Muscle of back (tissue), 13 donors: ENCODE results near the gene SV2A. TPM values are rescaled to one million over a fixed set of nuclear protein-coding genes. Genes with fewer than 3 reads are reported as not detected.
"Not testable (repeated sequence)": the region's sequence is repeated elsewhere in the genome, so short reads cannot be mapped to it uniquely, and the experiment has no call there.

Experiments used
- DNase-seq, 3 donors: peaks; one replicate each; pipeline versions ENCODE4 v3.0.0 to v3.0.0-alpha.2; 2013
- long read RNA-seq, 9 donors: transcript quantifications; one replicate each; lab custom pipeline, GENCODE V29; 2026
- polyA plus RNA-seq, 10 donors: library from polyadenylated mRNA; unstranded; fragments of 120-200 nt; gene quantifications; one replicate each; pipeline ENCODE4 v1.2.1, GENCODE V29; 2013; ENCODE audit not compliant: insufficient read length in 10 of 10

The SV2A gene, protein sequence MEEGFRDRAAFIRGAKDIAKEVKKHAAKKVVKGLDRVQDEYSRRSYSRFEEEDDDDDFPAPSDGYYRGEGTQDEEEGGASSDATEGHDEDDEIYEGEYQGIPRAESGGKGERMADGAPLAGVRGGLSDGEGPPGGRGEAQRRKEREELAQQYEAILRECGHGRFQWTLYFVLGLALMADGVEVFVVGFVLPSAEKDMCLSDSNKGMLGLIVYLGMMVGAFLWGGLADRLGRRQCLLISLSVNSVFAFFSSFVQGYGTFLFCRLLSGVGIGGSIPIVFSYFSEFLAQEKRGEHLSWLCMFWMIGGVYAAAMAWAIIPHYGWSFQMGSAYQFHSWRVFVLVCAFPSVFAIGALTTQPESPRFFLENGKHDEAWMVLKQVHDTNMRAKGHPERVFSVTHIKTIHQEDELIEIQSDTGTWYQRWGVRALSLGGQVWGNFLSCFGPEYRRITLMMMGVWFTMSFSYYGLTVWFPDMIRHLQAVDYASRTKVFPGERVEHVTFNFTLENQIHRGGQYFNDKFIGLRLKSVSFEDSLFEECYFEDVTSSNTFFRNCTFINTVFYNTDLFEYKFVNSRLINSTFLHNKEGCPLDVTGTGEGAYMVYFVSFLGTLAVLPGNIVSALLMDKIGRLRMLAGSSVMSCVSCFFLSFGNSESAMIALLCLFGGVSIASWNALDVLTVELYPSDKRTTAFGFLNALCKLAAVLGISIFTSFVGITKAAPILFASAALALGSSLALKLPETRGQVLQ
- polyA plus RNA-seq: 1 to 10 TPM; 3.0 to 5.6 (median 3.6) TPM
- long read RNA-seq, donor 1: 0 reads
- long read RNA-seq, donor 2: 0 reads
- long read RNA-seq, donor 3: 0 reads
- long read RNA-seq, donor 4: 0 reads
- long read RNA-seq, donor 5: 0 reads
- long read RNA-seq, donor 6: 0 reads
- long read RNA-seq, donor 7: 0 reads
- long read RNA-seq, donor 8, full-length matches to known transcripts: 1 of 1 reads
- long read RNA-seq, donor 8, partial matches to known transcripts: 0 of 1 reads
- long read RNA-seq, donor 8, other reads (novel, unspliced or antisense): 0 of 1 reads
- long read RNA-seq, donor 9: 0 reads

DNA sequence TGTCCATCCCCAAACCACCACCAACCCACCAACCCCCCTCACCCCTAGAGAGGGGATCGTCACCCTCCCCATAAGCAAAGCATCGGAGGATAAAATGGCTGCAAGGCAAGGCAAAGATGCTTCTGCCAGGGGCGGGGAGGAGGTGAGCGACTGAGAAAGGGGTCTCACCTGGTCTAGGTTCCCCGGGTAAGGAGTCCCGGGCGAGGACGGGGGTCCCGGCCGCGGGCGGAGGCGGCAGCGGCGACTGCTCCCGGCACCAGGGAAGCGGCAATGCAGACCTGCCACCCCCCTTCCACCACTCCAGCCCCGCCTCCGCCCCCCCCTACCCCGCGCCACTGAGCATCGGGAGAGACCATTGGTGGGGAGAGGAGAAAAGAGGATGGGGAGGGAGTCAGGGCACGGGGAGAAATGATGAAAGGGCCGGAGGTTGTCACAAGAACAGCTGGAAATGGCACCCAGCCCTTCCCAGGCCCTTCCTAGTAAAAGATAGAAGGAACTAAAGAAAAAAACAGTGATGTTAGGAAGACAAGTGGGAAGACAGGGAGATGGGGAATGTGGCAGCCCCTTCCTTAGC is at the start of gene SV2A:
Gene SV2A (minus strand): TSS at position 274 of the 574 bp plus-strand sequence. CDS start 4,004 bp downstream, outside the sequence.
- peak in 2 of 3 donors; percentile 47 to 73 for DNase-seq

- no peak for DNase-seq
Measured at GRCh38 chr1:149967041-149967440, 49.4 kb upstream of the SV2A start.

- DNase-seq: no peak
Measured at GRCh38 chr1:149966405-149966804, 48.8 kb upstream of the SV2A start.

DNA sequence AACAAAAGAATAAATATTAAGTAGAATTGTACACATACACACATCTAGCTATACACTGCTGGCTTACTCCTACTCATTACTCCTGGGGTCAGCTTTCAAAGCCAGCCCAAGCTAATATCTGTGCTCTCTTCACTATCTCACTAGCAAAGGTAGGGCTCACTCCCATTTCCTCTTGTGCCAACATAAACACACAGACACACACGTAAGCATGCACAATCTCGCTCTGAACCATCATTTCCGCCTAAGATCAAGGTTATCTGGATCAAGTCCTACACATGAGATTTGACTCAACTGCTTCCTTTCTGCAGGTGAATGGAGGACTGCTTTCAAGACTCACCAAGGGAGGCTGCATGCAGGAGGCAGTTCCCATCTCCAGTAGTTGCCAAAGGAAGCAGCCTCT is 47.8 kb upstream of the SV2A start:
- no peak for DNase-seq

DNA sequence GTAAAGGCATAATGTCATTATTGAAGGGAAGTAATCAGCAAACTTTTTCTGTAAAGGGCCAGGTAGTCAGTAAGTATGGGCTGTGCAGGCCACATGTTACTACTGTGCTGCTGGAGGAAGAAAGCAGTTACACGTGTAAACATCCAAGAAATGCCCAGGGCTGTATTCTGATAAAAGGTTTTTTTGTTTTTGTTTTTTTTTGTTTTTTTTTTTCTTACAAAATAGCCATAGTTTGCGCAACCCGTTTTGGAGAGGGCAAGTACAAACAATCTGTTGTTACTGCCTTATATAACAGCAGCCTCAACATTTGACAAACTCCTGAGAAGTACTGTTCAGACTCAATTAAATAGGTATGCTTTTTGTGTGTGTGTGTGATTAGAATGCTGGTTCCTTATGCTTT is 45.7 kb upstream of the SV2A start:
- no peak for DNase-seq

DNA sequence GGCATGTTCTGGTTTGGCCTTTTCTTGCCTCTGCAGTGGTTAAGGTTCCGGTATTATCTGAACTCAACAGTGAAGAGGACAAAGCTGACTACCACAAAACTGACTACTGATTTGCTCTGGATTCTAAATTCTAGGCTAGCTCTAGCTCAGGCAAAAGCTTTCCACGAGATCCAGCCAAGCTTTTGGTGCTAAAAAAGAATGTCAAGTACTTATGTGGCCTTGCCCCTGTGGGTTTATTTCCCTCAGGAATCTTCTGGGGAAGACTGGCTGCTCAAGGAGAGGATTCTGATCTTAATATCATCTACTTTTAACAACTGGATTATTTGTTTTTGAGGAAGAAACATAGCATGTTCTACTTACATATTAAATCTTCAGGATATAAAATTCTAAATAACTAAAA is 45.1 kb upstream of the SV2A start:
- DNase-seq: no peak

- DNase-seq: peak; percentile 62 to 85 (median 75)
Measured at GRCh38 chr1:149962039-149962647, 44.5 kb upstream of the SV2A start.

- DNase-seq: not testable (repeated sequence)
Measured at GRCh38 chr1:149957548-149957947, 39.9 kb upstream of the SV2A start.

DNA sequence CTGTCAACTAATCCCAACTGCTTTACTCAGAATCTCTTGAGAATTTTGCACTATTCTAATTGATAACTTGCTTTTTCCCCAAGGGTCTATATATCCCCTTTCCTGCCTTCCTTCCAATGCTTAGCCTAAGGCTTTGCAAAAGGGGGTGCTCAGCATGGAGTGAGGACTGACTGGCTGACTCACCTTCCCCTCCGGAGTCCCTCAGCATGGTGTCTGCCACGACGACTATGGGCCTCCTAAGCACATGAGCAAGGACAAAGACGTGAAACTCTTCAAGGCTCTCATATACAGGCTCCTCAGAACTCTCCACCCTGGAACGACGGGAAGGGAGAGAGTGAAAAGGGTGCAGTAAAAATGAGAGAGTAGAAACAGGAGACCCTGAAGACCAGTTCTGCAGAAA is 32.3 kb upstream of the SV2A start:
- no peak for DNase-seq

DNA sequence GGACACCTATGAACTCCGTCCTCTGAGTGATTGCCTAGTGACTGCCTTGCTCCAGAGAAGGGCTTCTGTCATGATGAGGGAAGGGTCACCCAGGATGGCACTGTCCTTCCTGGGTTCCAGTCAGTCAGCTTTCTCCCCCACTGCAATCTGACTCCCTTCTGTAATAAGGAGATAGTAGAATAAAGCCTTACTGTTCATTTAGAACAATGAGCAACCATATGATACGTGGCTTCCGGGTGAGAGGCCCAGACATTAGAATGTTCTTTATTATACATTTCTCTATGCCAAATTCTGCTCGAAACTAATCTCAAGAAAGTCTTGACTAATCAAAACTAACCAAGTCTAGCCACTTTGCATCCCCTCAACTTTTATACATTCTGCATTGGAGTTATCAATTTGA is 27.6 kb upstream of the SV2A start:
- DNase-seq: no peak

DNA sequence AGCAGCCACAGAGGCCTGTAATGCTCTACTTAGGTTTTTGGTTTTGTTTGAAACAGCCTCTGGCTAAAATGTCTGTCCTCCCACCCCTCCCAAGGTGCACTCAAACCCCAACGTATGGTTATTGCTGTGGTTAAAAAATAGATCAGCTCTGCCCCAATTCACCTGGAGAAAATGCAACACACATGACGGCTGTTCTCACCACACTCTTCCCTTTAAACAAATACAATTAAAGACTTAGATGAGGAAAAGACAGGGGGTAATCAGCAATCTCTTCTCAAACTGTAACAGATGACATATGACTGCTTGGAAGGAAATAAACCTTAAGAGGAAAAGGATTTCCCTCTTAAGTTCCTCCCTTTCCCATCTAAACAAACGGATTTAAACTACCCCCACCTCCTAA is 25.2 kb upstream of the SV2A start:
- no peak for DNase-seq

DNA sequence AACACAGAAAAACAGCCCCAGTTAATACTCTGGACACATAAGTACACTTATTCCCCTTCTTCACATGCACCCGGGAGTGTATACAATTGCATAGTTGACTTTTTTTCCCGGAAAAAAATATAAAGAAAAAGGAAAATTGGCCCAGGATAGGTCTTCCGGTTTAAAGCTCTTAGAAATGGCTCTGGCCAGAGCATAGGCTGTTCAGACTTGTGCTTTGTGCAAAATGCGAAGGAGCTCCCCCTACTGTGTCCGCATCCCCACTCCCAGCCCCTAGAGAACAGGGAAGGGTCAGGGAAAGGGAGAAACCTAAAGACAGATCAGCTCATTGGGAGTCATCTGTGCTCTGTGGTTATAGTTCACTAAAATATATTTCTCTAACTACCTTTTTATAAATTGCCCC is 24.6 kb upstream of the SV2A start:
- DNase-seq: peak in 2 of 3 donors; percentile 46 to 74

- no peak for DNase-seq
Measured at GRCh38 chr1:149940427-149940826, 22.8 kb upstream of the SV2A start.

DNA sequence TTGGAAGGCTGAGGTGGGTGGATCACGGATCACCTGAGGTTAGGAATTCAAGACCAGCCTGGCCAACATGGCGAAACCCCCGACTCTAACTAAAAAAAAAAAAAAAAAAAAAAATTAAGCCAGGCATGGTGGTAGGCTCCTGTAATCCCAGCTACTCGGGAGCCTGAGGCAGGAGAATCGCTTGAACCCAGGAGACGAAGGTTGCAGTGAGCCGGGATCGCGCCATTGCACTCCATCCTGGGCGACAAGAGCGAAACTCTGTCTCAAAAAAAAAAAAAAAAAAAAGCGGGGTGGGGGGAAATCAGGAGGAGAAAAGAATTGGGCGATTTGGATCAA is 21.0 kb upstream of the SV2A start:
- DNase-seq: not testable (repeated sequence)

DNA sequence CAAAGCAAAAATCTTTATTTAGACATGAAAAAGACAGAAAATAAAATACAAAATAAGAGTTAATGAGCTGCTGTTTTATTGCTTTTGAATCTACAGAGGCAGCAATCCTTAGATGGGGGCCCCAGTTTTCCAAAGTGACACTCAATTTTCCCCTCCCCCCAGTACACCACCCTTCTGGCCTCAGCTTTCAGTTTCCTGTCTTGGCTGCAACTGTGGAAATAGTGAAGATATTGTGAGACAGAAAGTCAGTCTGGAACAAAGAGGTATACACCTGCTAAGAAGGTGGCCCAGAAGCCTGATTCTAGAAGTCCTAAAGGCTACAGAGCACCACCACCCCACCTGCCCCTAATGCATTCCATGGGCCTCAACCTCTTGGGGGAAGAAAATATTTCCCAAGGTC is 20.1 kb upstream of the SV2A start:
- DNase-seq: peak in 2 of 3 donors; percentile 59 to 76

- peak in 2 of 3 donors; percentile 47 to 63 for DNase-seq
Measured at GRCh38 chr1:149936992-149937705, 19.5 kb upstream of the SV2A start.

- peak in 2 of 3 donors; percentile 74 to 89 for DNase-seq
Measured at GRCh38 chr1:149936170-149936991, 18.7 kb upstream of the SV2A start, which contains the start of gene MTMR11. MTMR11 (minus strand) TSS chr1:149936879; CDS start chr1:149936647, 232 bp downstream.

- peak in 2 of 3 donors; percentile 42 to 62 for DNase-seq
Measured at GRCh38 chr1:149934356-149934755, 16.7 kb upstream of the SV2A start.

- DNase-seq: no peak
Measured at GRCh38 chr1:149933208-149933607, 15.6 kb upstream of the SV2A start.

DNA sequence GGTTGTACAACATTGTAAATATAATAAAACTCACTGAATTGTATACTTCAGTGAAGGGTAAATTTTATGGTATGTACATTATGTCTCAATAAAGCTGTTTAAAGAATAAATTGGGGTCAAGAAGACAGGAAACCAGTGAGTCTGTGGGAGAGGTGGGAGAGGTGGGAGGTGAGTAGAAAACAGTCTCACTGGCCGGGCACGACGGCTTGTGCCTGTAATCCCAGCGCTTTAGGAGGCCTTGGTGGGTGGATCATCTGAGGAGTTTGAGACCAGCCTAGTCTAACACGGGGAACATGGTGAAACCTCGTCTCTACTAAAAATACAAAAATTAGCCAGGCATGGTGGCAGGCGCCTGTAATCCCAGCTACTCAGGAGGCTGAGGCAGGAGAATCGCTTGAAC is 14.8 kb upstream of the SV2A start:
- DNase-seq: no peak
